PC-3 (cell line): ENCODE data around the gene PHF21B. TPM values are rescaled to one million over a fixed set of nuclear protein-coding genes. Genes with fewer than 3 reads are reported as not detected.

Source experiments
- ATAC-seq: fragments of 200-7000 bp; cut with Tn5 transposase; 2 replicates; pipeline ENCODE4 v1.9.1; 2020; ENCODE audit warnings: mild to moderate bottlenecking, moderate library complexity
- BruUV-seq: library from RNA; stranded (reverse); fragments of 400-500 nt; replicated peaks from 2 replicates; lab custom pipeline; 2021; lab: Mats Ljungman, UMichigan
- CTCF ChIA-PET: fragments of 300-600 bp; sonication (Branson Sonifier 250); formaldehyde crosslinking; loops from one replicate; lab custom pipeline; 2022; ENCODE audit warnings: antibody characterized with exemption; lab: Charles Lee
- POLR2A ChIA-PET: fragments of 300-600 bp; sonication (Branson Sonifier 250); formaldehyde crosslinking; loops from one replicate; lab custom pipeline; 2022; ENCODE audit warnings: antibody characterized with exemption; ENCODE audit not compliant: unreplicated experiment; lab: Charles Lee
- DNase-seq: peaks from one replicate; pipeline ENCODE4 v3.0.0-alpha.2; 2015
- H2AFZ ChIP-seq: fragments of 300-600 bp; sonication (generic); 2 replicates; pipeline ENCODE4 v1.6.0; 2016; ENCODE audit warnings: antibody characterized with exemption, low read length
- H3F3A ChIP-seq: fragments of 300-600 bp; sonication (generic); one replicate; pipeline ENCODE4 v1.6.0; 2017; ENCODE audit warnings: antibody characterized with exemption, low read length, control low read depth, mild to moderate bottlenecking; ENCODE audit not compliant: unreplicated experiment
- H3K27ac ChIP-seq: fragments of 300-600 bp; sonication (generic); 2 replicates; pipeline ENCODE4 v1.5.1; 2016; ENCODE audit warnings: mild to moderate bottlenecking, low read length
- H3K27me3 ChIP-seq: fragments of 300-600 bp; sonication (generic); 2 replicates; pipeline ENCODE4 v1.6.1; 2016; ENCODE audit warnings: low read length, mixed read lengths
- H3K36me3 ChIP-seq: fragments of 300-600 bp; sonication (generic); 2 replicates; pipeline ENCODE4 v1.6.1; 2016; ENCODE audit warnings: low read depth, mixed run types, low read length, mixed read lengths
- H3K4me1 ChIP-seq: fragments of 300-600 bp; sonication (generic); 2 replicates; pipeline ENCODE4 v1.5.1; 2016; ENCODE audit warnings: low read length; ENCODE audit not compliant: insufficient read depth
- H3K4me2 ChIP-seq: fragments of 300-600 bp; sonication (generic); 2 replicates; pipeline ENCODE4 v1.6.0; 2016; ENCODE audit warnings: low read length
- H3K4me3 ChIP-seq: fragments of 300-600 bp; sonication (generic); 2 replicates; pipeline ENCODE4 v1.5.1; 2016; ENCODE audit warnings: mild to moderate bottlenecking, low read length, mixed read lengths
- H3K79me2 ChIP-seq: fragments of 300-600 bp; sonication (generic); 2 replicates; pipeline ENCODE4 v1.6.1; 2017; ENCODE audit warnings: low read length, mixed read lengths
- H3K9ac ChIP-seq: fragments of 300-600 bp; sonication (generic); 2 replicates; pipeline ENCODE4 v1.6.0; 2016; ENCODE audit warnings: mild to moderate bottlenecking, low read length
- H3K9me2 ChIP-seq: fragments of 300-600 bp; sonication (generic); replicated peaks from 2 replicates; pipeline ENCODE4 v1.6.1; 2016; ENCODE audit warnings: mixed run types, low read length, mixed read lengths
- H3K9me3 ChIP-seq: fragments of 300-600 bp; sonication (generic); 2 replicates; pipeline ENCODE4 v1.6.1; 2016; ENCODE audit warnings: low read length, mixed read lengths
- H4K20me1 ChIP-seq: fragments of 300-600 bp; sonication (generic); 2 replicates; pipeline ENCODE4 v1.6.1; 2016; ENCODE audit warnings: low read length, mixed read lengths
- EZH2 ChIP-seq: fragments of 300-600 bp; sonication (generic); IDR thresholded peaks from one replicate; pipeline ENCODE4 v1.6.1; 2017; ENCODE audit warnings: antibody characterized with exemption, mild to moderate bottlenecking, low read length; ENCODE audit not compliant: unreplicated experiment
- EZH2phosphoT487 ChIP-seq: fragments of 300-600 bp; sonication (generic); IDR thresholded peaks from 2 replicates; pipeline ENCODE4 v1.6.1; 2018; ENCODE audit warnings: mild to moderate bottlenecking, antibody characterized with exemption, low read length, borderline replicate concordance
- intact Hi-C: fragments of 100-400 bp; cut with micrococcal nuclease; formaldehyde crosslinking; loops from 2 replicates; pipeline ENCODE4 v1.9.0; 2023
- total RNA-seq: library from RNA; depleted of rRNA; stranded (reverse); fragments of >200 nt; gene quantifications from 2 replicates; pipeline ENCODE4 v1.2.3, GENCODE V29; 2014
- TF ChIP-seq, protein P1 (sequence below): fragments of 300-600 bp; sonication (generic); conservative IDR thresholded peaks from 2 replicates; pipeline ENCODE4 v1.5.1; 2017; ENCODE audit warnings: antibody characterized with exemption, low read depth, mild to moderate bottlenecking, low read length

Gene PHF21B
- total RNA-seq, 1 experiment from 2014 or later = not detected

DNA sequence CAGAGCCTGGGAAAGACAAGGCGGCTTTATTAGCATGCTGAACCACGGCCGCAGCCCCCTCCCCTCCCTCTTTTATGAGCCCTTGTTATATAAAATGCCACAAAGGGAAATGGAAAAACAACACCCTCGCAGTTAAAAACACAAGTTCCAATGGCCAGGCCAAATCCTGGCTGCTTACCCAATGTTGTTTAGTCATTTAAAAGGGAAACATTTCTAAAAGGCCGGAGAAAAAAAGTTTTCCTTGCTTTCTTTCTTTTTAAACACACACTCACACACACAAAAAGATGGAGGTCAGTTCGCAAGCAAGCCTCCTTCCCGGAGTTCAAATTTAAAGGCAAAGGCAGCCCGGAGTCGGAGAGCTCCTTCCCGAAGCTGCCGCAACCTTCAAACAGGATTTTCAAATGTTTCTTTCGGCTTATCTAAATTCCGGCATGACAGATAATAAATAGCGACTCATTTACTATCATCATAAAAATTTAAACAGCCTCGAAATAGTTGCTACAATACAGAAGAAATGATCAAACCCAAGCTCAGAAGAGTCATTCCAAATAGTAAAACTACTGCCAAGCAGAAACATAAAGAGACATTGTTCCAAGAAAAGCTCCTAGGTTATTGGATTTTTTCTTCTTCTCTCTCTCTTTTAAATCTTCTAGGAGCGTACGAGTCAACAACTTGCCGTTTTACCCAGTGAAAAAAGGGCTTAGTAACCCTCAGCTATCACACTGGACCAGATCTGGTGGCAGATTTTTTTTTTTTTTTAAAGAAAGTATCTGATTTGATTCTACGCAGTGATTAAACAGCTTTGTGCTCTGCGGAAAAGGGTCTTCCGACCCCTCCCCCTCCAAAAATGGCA, 3.5 kb downstream of the PHF21B start:
- Histone ChIP-seq H4K20me1 (no peaks in the 10 kb centered on the region), H3K4me1 (no peaks in the 10 kb centered on the region), H3K27ac (no peak overlapping the region), H3K36me3 (no peaks in the 10 kb centered on the region), H3K9me3 (no peaks in the 10 kb centered on the region), H2AFZ (no peak overlapping the region), H3F3A (no peaks in the 10 kb centered on the region), H3K27me3 (peaks cover 57% of the 10 kb centered on the region), H3K4me3 (no peak overlapping the region), H3K9me2 (no peaks in the 10 kb centered on the region), H3K9ac (no peak overlapping the region), H3K79me2 (no peaks in the 10 kb centered on the region), H3K4me2 (no peak overlapping the region)
- CTCF ChIA-PET = no interaction called here
- ATAC-seq = no peak
- intact Hi-C loops = no loop called here
- DNase-seq = no peak
- BruUV-seq = no TSS peak
- POLR2A ChIA-PET = interaction anchor here (0.7 kb wide), 1 partner anchor 70 kb away, joined by 4 read pairs; no protein-coding TSS in a partner anchor
- TF ChIP-seq, protein P1, sequence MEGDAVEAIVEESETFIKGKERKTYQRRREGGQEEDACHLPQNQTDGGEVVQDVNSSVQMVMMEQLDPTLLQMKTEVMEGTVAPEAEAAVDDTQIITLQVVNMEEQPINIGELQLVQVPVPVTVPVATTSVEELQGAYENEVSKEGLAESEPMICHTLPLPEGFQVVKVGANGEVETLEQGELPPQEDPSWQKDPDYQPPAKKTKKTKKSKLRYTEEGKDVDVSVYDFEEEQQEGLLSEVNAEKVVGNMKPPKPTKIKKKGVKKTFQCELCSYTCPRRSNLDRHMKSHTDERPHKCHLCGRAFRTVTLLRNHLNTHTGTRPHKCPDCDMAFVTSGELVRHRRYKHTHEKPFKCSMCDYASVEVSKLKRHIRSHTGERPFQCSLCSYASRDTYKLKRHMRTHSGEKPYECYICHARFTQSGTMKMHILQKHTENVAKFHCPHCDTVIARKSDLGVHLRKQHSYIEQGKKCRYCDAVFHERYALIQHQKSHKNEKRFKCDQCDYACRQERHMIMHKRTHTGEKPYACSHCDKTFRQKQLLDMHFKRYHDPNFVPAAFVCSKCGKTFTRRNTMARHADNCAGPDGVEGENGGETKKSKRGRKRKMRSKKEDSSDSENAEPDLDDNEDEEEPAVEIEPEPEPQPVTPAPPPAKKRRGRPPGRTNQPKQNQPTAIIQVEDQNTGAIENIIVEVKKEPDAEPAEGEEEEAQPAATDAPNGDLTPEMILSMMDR = no peak
- TF ChIP-seq EZH2 = no peak
- no peak for TF ChIP-seq EZH2phosphoT487

DNA sequence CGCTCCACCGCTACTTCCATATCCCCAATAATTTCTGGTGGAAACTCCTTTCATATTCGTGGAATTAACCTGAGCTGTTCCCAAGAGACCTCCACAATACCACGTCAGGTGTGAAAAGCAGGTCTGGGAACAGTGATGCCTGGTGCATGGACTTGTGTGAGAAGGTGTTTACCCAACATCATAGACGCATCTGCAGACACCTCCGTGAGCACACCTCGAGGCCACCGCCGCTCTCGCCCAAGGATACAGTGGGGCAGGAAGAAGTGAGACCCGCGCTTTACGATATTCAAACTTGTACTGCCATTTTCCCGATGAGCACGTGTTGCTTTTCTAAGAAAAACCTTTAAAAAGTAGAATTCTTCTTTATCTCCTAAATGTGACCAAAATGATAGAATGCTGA, 8.2 kb downstream of the PHF21B start:
- DNase-seq (no peak), ATAC-seq (no peak)
- H3K9ac ChIP-seq = no peak overlapping the region
- no peaks in the 10 kb centered on the region for H3F3A ChIP-seq
- POLR2A ChIA-PET = no interaction called here
- H3K27me3 ChIP-seq = peaks cover 31% of the 10 kb centered on the region
- H3K9me2 ChIP-seq = no peaks in the 10 kb centered on the region
- no peak overlapping the region for H3K4me2 ChIP-seq
- no peaks in the 10 kb centered on the region for H3K79me2 ChIP-seq
- no peak overlapping the region for H2AFZ ChIP-seq
- no TSS peak for BruUV-seq
- H4K20me1 ChIP-seq = no peaks in the 10 kb centered on the region
- H3K4me3 ChIP-seq = no peak overlapping the region
- intact Hi-C loops = no loop called here
- H3K36me3 ChIP-seq = no peaks in the 10 kb centered on the region
- CTCF ChIA-PET = no interaction called here
- TF ChIP-seq EZH2phosphoT487 = no peak
- no peaks in the 10 kb centered on the region for H3K4me1 ChIP-seq
- H3K27ac ChIP-seq = no peak overlapping the region
- no peaks in the 10 kb centered on the region for H3K9me3 ChIP-seq

DNA sequence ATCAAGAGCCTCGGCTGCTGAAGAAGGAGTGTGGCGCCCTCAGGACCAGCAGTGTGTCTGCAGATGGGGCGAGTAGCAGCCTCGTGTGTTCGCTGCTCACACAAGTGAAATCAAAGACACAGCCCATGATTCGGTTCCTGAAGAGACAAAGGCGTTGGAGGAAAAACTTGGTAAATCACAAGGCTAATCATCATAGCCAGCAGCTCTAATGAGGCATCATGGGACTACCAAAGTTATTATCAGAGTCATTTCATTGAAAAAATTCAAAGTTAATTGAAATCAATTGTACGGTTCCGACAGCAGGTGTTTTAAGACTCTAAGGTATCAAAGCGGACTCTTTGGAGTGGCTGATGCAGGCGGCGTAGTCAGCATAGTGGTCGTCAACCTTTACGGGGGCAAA, 9.5 kb downstream of the PHF21B start:
- TF ChIP-seq EZH2phosphoT487 = no peak
- TF ChIP-seq, protein P1 = no peak
- Histone ChIP-seq H3K4me2 (no peak overlapping the region), H3K4me1 (no peaks in the 10 kb centered on the region), H3K9me2 (no peaks in the 10 kb centered on the region), H4K20me1 (no peaks in the 10 kb centered on the region), H3K4me3 (no peak overlapping the region), H3K9me3 (no peaks in the 10 kb centered on the region), H3K27me3 (peaks cover 24% of the 10 kb centered on the region), H3K27ac (no peak overlapping the region), H3K9ac (no peak overlapping the region), H3F3A (no peaks in the 10 kb centered on the region), H3K79me2 (no peaks in the 10 kb centered on the region), H3K36me3 (no peaks in the 10 kb centered on the region), H2AFZ (no peak overlapping the region)
- BruUV-seq = no TSS peak
- DNase-seq = no peak
- ChIA-PET CTCF (no interaction called here), POLR2A (no interaction called here)
- intact Hi-C loops = no loop called here
- no peak for ATAC-seq
